Fibroblast of lung (primary cell): ENCODE measurements around the gene TRPM3.

Source experiments
- EZH2 ChIP-seq: IDR thresholded peaks from 2 replicates; pipeline ENCODE4 v1.5.1; 2012; ENCODE audit warnings: low read length, control low read depth, mild to moderate bottlenecking; ENCODE audit errors: missing control alignments
- TF ChIP-seq, protein P1 (sequence below), 2 donors: IDR thresholded peaks in 1 of 2; conservative IDR thresholded peaks in 1 of 2; 1 replicate in 1 of 2; 2 replicates in 1 of 2; pipeline ENCODE4 v1.5.1; 2011 to 2012; ENCODE audit warnings: low read length in 2 of 2, control low read depth in 1 of 2, inconsistent platforms in 1 of 2, low read depth in 1 of 2, mild to moderate bottlenecking in 1 of 2

DNA sequence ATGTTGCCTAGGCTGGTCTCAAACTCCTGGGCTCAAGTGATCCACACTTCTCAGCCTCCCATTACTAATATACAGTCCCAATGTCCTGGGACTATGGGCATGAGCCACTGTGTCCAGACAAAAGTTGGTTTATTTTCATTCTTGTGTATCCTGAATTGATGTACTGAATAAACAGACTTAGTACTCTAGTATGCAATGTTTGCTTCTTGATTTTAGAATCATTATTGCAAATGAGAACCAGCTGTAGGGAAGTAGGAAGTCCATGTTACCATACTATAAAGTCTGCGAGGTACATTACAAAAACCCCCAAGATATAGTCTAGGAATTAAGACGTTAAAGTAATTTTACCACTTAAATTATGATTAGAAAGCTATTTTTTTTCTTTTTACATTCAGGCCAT is 372.4 kb downstream of the TRPM3 start:
- TF ChIP-seq EZH2, result no peak
- TF ChIP-seq, protein P1, sequence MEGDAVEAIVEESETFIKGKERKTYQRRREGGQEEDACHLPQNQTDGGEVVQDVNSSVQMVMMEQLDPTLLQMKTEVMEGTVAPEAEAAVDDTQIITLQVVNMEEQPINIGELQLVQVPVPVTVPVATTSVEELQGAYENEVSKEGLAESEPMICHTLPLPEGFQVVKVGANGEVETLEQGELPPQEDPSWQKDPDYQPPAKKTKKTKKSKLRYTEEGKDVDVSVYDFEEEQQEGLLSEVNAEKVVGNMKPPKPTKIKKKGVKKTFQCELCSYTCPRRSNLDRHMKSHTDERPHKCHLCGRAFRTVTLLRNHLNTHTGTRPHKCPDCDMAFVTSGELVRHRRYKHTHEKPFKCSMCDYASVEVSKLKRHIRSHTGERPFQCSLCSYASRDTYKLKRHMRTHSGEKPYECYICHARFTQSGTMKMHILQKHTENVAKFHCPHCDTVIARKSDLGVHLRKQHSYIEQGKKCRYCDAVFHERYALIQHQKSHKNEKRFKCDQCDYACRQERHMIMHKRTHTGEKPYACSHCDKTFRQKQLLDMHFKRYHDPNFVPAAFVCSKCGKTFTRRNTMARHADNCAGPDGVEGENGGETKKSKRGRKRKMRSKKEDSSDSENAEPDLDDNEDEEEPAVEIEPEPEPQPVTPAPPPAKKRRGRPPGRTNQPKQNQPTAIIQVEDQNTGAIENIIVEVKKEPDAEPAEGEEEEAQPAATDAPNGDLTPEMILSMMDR (conservative IDR thresholded peaks at IDR 0.05 in 1 of 2, IDR thresholded peaks at IDR 0.05 in 1 of 2; ENCODE audit: low read depth in 1 of 2, low read length in 2 of 2), result no peak
